Trophoblast cell (in vitro differentiated cells and primary cell): ENCODE results near the gene BABAM1.
A peak's percentile ranks its signal among the peaks of the same experiment; 100 is the strongest.

Experiments used
- DNase-seq, 2 donors: peaks; one replicate each; pipeline ENCODE4 v3.0.0-alpha.2; 2016
- H2AFZ ChIP-seq: 2 replicates; pipeline ENCODE4 v1.6.1; 2013; ENCODE audit warnings: low read length, moderate library complexity, mild to moderate bottlenecking; ENCODE audit not compliant: insufficient read depth, poor library complexity
- H2AK5ac ChIP-seq: 2 replicates; pipeline ENCODE4 v1.6.1; 2013; ENCODE audit warnings: mild to moderate bottlenecking, low read length
- H2BK120ac ChIP-seq: 2 replicates; pipeline ENCODE4 v1.6.1; 2013; ENCODE audit warnings: low read length, mild to moderate bottlenecking, moderate library complexity; ENCODE audit not compliant: insufficient read depth, poor library complexity
- H2BK12ac ChIP-seq: 2 replicates; pipeline ENCODE4 v1.6.1; 2013; ENCODE audit warnings: mild to moderate bottlenecking, low read length, moderate library complexity
- H2BK5ac ChIP-seq: 2 replicates; pipeline ENCODE4 v1.6.1; 2013; ENCODE audit warnings: low read length, low read depth, moderate library complexity, mild to moderate bottlenecking; ENCODE audit not compliant: poor library complexity
- H3K14ac ChIP-seq: 2 replicates; pipeline ENCODE4 v1.6.1; 2013; ENCODE audit warnings: mild to moderate bottlenecking, low read length
- H3K18ac ChIP-seq: 2 replicates; pipeline ENCODE4 v1.6.1; 2013; ENCODE audit warnings: mild to moderate bottlenecking, low read length
- H3K23ac ChIP-seq: 2 replicates; pipeline ENCODE4 v1.6.1; 2013; ENCODE audit warnings: low read length
- H3K27ac ChIP-seq: 2 replicates; pipeline ENCODE4 v1.5.1; 2013; ENCODE audit warnings: low read depth, mild to moderate bottlenecking, inconsistent platforms, low read length, moderate library complexity
- H3K27me3 ChIP-seq: 2 replicates; pipeline ENCODE4 v1.6.1; 2013; ENCODE audit warnings: inconsistent platforms, mild to moderate bottlenecking, low read length, moderate library complexity; ENCODE audit not compliant: insufficient read depth
- H3K36me3 ChIP-seq, 2 experiments: 1 replicate in 1 of 2; 2 replicates in 1 of 2; pipeline ENCODE4 v1.6.1; 2013; ENCODE audit warnings: low read length in 2 of 2, mild to moderate bottlenecking in 2 of 2, moderate library complexity in 1 of 2; ENCODE audit not compliant: insufficient read depth in 2 of 2, control insufficient read depth in 1 of 2
- H3K4ac ChIP-seq: 2 replicates; pipeline ENCODE4 v1.6.1; 2013; ENCODE audit warnings: low read depth, mild to moderate bottlenecking, low read length, moderate library complexity
- H3K4me1 ChIP-seq, 2 experiments: 1 replicate in 1 of 2; 2 replicates in 1 of 2; pipeline ENCODE4 v1.6.1; 2013; ENCODE audit warnings: low read length in 2 of 2, mild to moderate bottlenecking in 2 of 2, moderate library complexity in 1 of 2; ENCODE audit not compliant: insufficient read depth in 2 of 2, control insufficient read depth in 1 of 2
- H3K4me2 ChIP-seq: 2 replicates; pipeline ENCODE4 v1.6.1; 2013; ENCODE audit warnings: inconsistent platforms, mild to moderate bottlenecking, low read length, moderate library complexity
- H3K4me3 ChIP-seq: 2 replicates; pipeline ENCODE4 v1.5.1; 2013; ENCODE audit warnings: mild to moderate bottlenecking, low read depth, low read length, inconsistent platforms
- H3K79me1 ChIP-seq: one replicate; pipeline ENCODE4 v1.6.1; 2013; ENCODE audit warnings: low read length
- H3K79me2 ChIP-seq: 2 replicates; pipeline ENCODE4 v1.6.1; 2013; ENCODE audit warnings: low read length, mild to moderate bottlenecking; ENCODE audit not compliant: control insufficient read depth, insufficient read depth, poor library complexity
- H3K9ac ChIP-seq: 2 replicates; pipeline ENCODE4 v1.6.1; 2013; ENCODE audit warnings: mild to moderate bottlenecking, low read length
- H3K9me3 ChIP-seq: 2 replicates; pipeline ENCODE4 v1.6.1; 2013; ENCODE audit warnings: low read depth, mild to moderate bottlenecking, control low read depth, inconsistent platforms, low read length; ENCODE audit not compliant: insufficient read depth
- H4K12ac ChIP-seq: 2 replicates; pipeline ENCODE4 v1.6.1; 2013; ENCODE audit warnings: low read depth, mild to moderate bottlenecking, low read length, moderate library complexity
- H4K8ac ChIP-seq: 2 replicates; pipeline ENCODE4 v1.6.1; 2013; ENCODE audit warnings: low read depth, mild to moderate bottlenecking, low read length, moderate library complexity
- H4K91ac ChIP-seq: one replicate; pipeline ENCODE4 v1.6.1; 2013; ENCODE audit warnings: low read depth, mild to moderate bottlenecking, low read length, moderate library complexity
- WGBS: extraction: QIAGEN DNeasy Blood & Tissue Kit; methylation state at CpG from one replicate; pipeline ENCODE4 v1.1.7; 2013; ENCODE audit warnings: missing lambda C conversion rate; ENCODE audit not compliant: insufficient read length, insufficient coverage; ENCODE audit errors: extremely low coverage; 5-methylcytosine and 5-hydroxymethylcytosine counted together

The BABAM1 gene

GRCh38 chr19:17305216-17305516, 37.9 kb downstream of the BABAM1 start:
- H2BK5ac ChIP-seq, result no peak overlapping the region
- peak overlapping the region; percentile 8 for H4K8ac ChIP-seq
- peaks cover 19% of the 10 kb centered on the region for H3K79me2 ChIP-seq
- no peak overlapping the region for H2AFZ ChIP-seq
- no peak overlapping the region for H4K12ac ChIP-seq
- no peaks in the 10 kb centered on the region for H3K27me3 ChIP-seq
- no peak for DNase-seq
- no peak overlapping the region for H2BK120ac ChIP-seq
- H3K9me3 ChIP-seq, result no peaks in the 10 kb centered on the region
- no peak overlapping the region for H3K18ac ChIP-seq
- H3K4me2 ChIP-seq, result peak overlapping the region; percentile 59
- no peak overlapping the region for H2BK12ac ChIP-seq
- H3K9ac ChIP-seq, result no peak overlapping the region
- H3K4ac ChIP-seq, result no peak overlapping the region
- H3K27ac ChIP-seq, result peak overlapping the region; percentile 24
- H3K36me3 ChIP-seq, result peaks cover 11 to 15% of the 10 kb centered on the region in 2 experiments
- H3K4me3 ChIP-seq, result no peak overlapping the region
- H4K91ac ChIP-seq, result no peak overlapping the region
- H3K23ac ChIP-seq, result no peak overlapping the region
- H2AK5ac ChIP-seq, result no peak overlapping the region
- no peak overlapping the region for H3K14ac ChIP-seq
- no CpG with 5 or more reads among the region's 7 CpGs for WGBS
- peaks cover 32% of the 10 kb centered on the region for H3K79me1 ChIP-seq
- H3K4me1 ChIP-seq, result peaks cover 24 to 34% of the 10 kb centered on the region in 2 experiments

GRCh38 chr19:17305517-17306284, 38.5 kb downstream of the BABAM1 start, which contains the start of gene MRPL34:
Gene MRPL34 (plus strand): TSS chr19:17305872. CDS start chr19:17305893, 21 bp downstream.
- peak within 1 kb of the TSS; percentile 81 for H3K4me2 ChIP-seq
- H3K9ac ChIP-seq, result peak within 1 kb of the TSS; percentile 75
- peak within 1 kb of the TSS; percentile 76 for H3K27ac ChIP-seq
- H2BK120ac ChIP-seq, result peak within 1 kb of the TSS; percentile 69
- H3K9me3 ChIP-seq, result no peaks in the 10 kb centered on the region
- H2BK5ac ChIP-seq, result peak within 1 kb of the TSS; percentile 77
- peaks cover 8 to 9% of the 10 kb centered on the region in 2 experiments for H3K36me3 ChIP-seq
- peaks cover 30 to 39% of the 10 kb centered on the region in 2 experiments for H3K4me1 ChIP-seq
- WGBS, result no CpG with 5 or more reads among the region's 55 CpGs
- H2BK12ac ChIP-seq, result peak within 1 kb of the TSS; percentile 37
- peak within 1 kb of the TSS; percentile 58 for H3K18ac ChIP-seq
- peaks cover 23% of the 10 kb centered on the region for H3K79me2 ChIP-seq
- H4K12ac ChIP-seq, result peak within 1 kb of the TSS; percentile 79
- peak within 1 kb of the TSS; percentile 76 for H2AK5ac ChIP-seq
- peak within 1 kb of the TSS; percentile 83 for H3K4me3 ChIP-seq
- H2AFZ ChIP-seq, result peak within 1 kb of the TSS; percentile 89
- no peak within 1 kb of the TSS for H3K23ac ChIP-seq
- H3K79me1 ChIP-seq, result peaks cover 34% of the 10 kb centered on the region
- peak within 1 kb of the TSS; percentile 80 for H4K8ac ChIP-seq
- peak; percentile 100 for DNase-seq
- peak within 1 kb of the TSS; percentile 83 for H4K91ac ChIP-seq
- peak within 1 kb of the TSS; percentile 42 for H3K4ac ChIP-seq
- H3K27me3 ChIP-seq, result no peaks in the 10 kb centered on the region
- H3K14ac ChIP-seq, result peak within 1 kb of the TSS; percentile 69

GRCh38 chr19:17306285-17306714, 39.1 kb downstream of the BABAM1 start:
- H3K27me3 ChIP-seq, result no peaks in the 10 kb centered on the region
- H2BK12ac ChIP-seq, result peak overlapping the region; percentile 37
- peak overlapping the region; percentile 80 for H4K8ac ChIP-seq
- peak overlapping the region; percentile 58 for H3K18ac ChIP-seq
- H3K9ac ChIP-seq, result peak overlapping the region; percentile 75
- peak overlapping the region; percentile 83 for H3K4me3 ChIP-seq
- peak overlapping the region; percentile 42 for H3K4ac ChIP-seq
- peak overlapping the region; percentile 69 for H3K14ac ChIP-seq
- H3K4me1 ChIP-seq, result peaks cover 32 to 44% of the 10 kb centered on the region in 2 experiments
- H3K27ac ChIP-seq, result peak overlapping the region; percentile 76
- peaks cover 23% of the 10 kb centered on the region for H3K79me2 ChIP-seq
- H2BK5ac ChIP-seq, result peak overlapping the region; percentile 77
- peak overlapping the region; percentile 79 for H4K12ac ChIP-seq
- H3K23ac ChIP-seq, result no peak overlapping the region
- peak overlapping the region; percentile 83 for H4K91ac ChIP-seq
- peaks cover 2 to 5% of the 10 kb centered on the region in 2 experiments for H3K36me3 ChIP-seq
- H3K79me1 ChIP-seq, result peaks cover 34% of the 10 kb centered on the region
- H3K9me3 ChIP-seq, result no peaks in the 10 kb centered on the region
- peak overlapping the region; percentile 69 for H2BK120ac ChIP-seq
- H3K4me2 ChIP-seq, result peak overlapping the region; percentile 81
- WGBS, result no CpG with 5 or more reads among the region's 28 CpGs
- H2AK5ac ChIP-seq, result peak overlapping the region; percentile 76
- DNase-seq, result no peak
- peak overlapping the region; percentile 61 for H2AFZ ChIP-seq

- Histone ChIP-seq H3K4me2 (no peak overlapping the region), H2BK120ac (no peak overlapping the region), H3K4ac (no peak overlapping the region), H3K36me3 (peaks cover 1 to 6% of the 10 kb centered on the region in 2 experiments), H3K4me1 (peaks cover 37 to 50% of the 10 kb centered on the region in 2 experiments), H2BK12ac (no peak overlapping the region), H3K14ac (no peak overlapping the region), H3K18ac (no peak overlapping the region), H3K9ac (no peak overlapping the region), H4K8ac (no peak overlapping the region), H3K4me3 (no peak overlapping the region), H4K12ac (no peak overlapping the region), H3K23ac (no peak overlapping the region), H2AK5ac (no peak overlapping the region), H2AFZ (no peak overlapping the region), H3K27ac (peak overlapping the region; percentile 18), H3K79me2 (peaks cover 21% of the 10 kb centered on the region), H3K27me3 (no peaks in the 10 kb centered on the region), H2BK5ac (no peak overlapping the region), H4K91ac (no peak overlapping the region), H3K9me3 (peaks cover 2% of the 10 kb centered on the region), H3K79me1 (peaks cover 31% of the 10 kb centered on the region)
- no CpG with 5 or more reads among the region's 8 CpGs for WGBS
- DNase-seq, result peak in 1 of 2 donors; percentile 44
These were observed 40.7 kb downstream of the BABAM1 start for GRCh38 chr19:17307876-17308377.
